HG02884 (cell line): Measurements from ENCODE around the gene UQCR10.

Source experiments
- ATAC-seq: cut with Tn5 transposase; IDR thresholded peaks from one replicate; pipeline ENCODE4 v1.9.1; 2021; ENCODE audit warnings: mild to moderate bottlenecking, moderate library complexity; ENCODE audit not compliant: unreplicated experiment

UQCR10 gene

GRCh38 chr22:29767171-29768051 is at the start of gene UQCR10:
Gene UQCR10, plus strand, starts transcription at chr22:29767369. Its CDS starts 30 bp downstream, at chr22:29767399.
- ATAC-seq: peak; percentile 55

GRCh38 chr22:29717789-29718188 is 49.4 kb upstream of the UQCR10 start:
- ATAC-seq: no peak

GRCh38 chr22:29718949-29719898 is 47.9 kb upstream of the UQCR10 start:
- ATAC-seq: no peak

- no peak for ATAC-seq
Measured at GRCh38 chr22:29719899-29720645, 47.1 kb upstream of the UQCR10 start, which contains the start of gene CABP7. Gene CABP7, plus strand, starts transcription at chr22:29720003. Its CDS starts 422 bp downstream, at chr22:29720425.

GRCh38 chr22:29720811-29721323 is 46.3 kb upstream of the UQCR10 start:
- no peak for ATAC-seq

- no peak for ATAC-seq
Measured at GRCh38 chr22:29722151-29722550, 45.0 kb upstream of the UQCR10 start.

- ATAC-seq: no peak
Measured at GRCh38 chr22:29722587-29722986, 44.6 kb upstream of the UQCR10 start.

GRCh38 chr22:29723766-29724165 is 43.4 kb upstream of the UQCR10 start:
- ATAC-seq: no peak

GRCh38 chr22:29724843-29725242 is 42.3 kb upstream of the UQCR10 start:
- ATAC-seq: no peak

- no peak for ATAC-seq
Measured at GRCh38 chr22:29726106-29726505, 41.1 kb upstream of the UQCR10 start.

- ATAC-seq: no peak
Measured at GRCh38 chr22:29726512-29727130, 40.5 kb upstream of the UQCR10 start.

GRCh38 chr22:29727131-29727523 is 40.0 kb upstream of the UQCR10 start:
- no peak for ATAC-seq

- no peak for ATAC-seq
Measured at GRCh38 chr22:29729161-29729560, 38.0 kb upstream of the UQCR10 start.

- ATAC-seq: no peak
Measured at GRCh38 chr22:29731058-29731850, 35.9 kb upstream of the UQCR10 start.

GRCh38 chr22:29732883-29733282 is 34.3 kb upstream of the UQCR10 start:
- ATAC-seq: no peak

- ATAC-seq: no peak
Measured at GRCh38 chr22:29733362-29734201, 33.6 kb upstream of the UQCR10 start.

- no peak for ATAC-seq
Measured at GRCh38 chr22:29734406-29734805, 32.8 kb upstream of the UQCR10 start.

GRCh38 chr22:29734838-29735237 is 32.3 kb upstream of the UQCR10 start:
- ATAC-seq: no peak
